NCI-H526 treated with DMSO at 0.1 percent for 48 hours (cell line): Measurements from ENCODE around the gene PSMG4.
A peak's percentile ranks its signal among the peaks of the same experiment; 100 is the strongest.

Experiments
- DNase-seq: peaks from one replicate; lab custom pipeline; 2025; lab: John Stamatoyannopoulos, UW

The PSMG4 gene, protein sequence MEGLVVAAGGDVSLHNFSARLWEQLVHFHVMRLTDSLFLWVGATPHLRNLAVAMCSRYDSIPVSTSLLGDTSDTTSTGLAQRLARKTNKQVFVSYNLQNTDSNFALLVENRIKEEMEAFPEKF

DNA sequence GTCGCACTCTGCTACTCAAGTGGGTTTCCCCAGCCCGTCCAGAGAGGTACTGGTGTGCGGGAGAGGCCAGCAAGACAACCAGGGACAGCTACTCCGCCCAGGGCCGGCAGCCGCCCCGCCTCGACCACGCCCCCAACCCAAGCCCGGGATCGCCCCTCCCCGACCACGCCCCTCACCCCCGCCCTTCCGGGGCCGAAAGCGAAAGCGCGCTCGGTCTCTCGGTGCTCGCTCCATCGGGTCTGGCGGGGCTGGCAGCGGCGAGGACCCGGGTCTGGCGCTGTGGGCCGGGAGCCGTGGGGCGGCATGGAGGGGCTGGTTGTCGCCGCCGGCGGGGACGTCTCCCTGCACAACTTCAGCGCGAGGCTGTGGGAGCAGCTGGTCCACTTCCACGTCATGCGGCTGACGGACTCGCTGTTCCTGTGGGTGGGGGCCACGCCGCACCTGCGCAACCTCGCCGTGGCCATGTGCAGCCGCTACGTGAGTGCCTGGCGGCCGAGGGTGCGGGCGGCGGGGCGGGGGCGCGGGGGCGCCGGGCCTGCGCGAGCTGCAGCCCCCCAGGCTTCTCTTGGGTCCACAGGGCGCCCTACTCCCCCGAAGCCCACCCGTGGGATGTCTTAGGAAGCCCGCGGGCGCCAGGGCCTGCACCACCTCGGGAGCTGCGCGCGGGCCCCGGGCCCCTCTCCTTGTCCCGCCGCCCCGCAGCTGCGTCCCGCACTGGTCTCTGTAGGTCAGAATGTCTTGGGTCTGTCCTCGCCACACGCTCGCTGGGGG, at the start of gene PSMG4:
Gene PSMG4 (plus strand): TSS at position 228 of the 771 bp plus-strand sequence. CDS start 76 bp downstream, at position 304.
- DNase-seq, result peak; percentile 67

DNA sequence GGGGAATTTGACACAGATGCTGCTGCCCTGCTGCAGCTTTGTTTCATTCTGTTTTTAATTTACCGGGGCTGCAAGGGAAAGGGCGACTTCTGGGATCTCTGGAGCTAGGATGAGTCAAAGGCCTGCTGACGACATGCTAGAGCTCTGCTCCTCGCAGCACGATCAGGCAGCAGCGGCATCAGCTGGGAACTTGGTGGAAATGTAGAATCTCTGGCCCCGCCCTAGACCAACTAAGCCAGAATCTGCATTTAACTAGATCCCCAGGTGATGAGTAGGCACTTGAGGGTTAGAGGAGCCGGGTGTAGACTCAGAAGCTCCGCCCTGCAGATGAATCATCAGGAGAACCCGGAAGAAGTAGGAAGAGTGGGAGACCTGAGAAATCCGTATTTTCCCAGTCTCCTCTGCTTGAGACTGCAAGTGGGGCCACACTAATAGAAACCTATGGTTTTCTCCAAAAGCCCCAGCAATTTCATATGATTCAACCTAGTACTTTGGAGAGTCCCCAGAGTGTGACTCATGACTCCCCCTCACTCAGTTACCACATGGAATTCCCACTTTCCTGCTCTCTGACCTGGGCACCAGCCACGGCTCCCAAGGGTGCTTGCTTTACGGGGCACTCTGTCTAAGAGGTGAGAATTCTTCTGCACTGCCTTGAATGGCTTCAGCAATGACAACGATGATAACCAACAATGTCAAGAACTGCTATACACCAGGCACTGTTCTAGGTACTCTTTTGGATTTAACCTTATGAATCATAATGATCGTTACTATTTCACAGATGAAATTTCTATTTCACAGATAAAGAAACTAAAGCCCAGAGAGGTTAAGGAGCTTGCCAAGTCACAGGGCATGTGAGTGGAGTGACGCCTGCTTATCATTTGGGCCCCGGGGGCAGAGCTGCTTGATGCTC, 49.4 kb upstream of the PSMG4 start:
- peak; percentile 35 for DNase-seq

DNA sequence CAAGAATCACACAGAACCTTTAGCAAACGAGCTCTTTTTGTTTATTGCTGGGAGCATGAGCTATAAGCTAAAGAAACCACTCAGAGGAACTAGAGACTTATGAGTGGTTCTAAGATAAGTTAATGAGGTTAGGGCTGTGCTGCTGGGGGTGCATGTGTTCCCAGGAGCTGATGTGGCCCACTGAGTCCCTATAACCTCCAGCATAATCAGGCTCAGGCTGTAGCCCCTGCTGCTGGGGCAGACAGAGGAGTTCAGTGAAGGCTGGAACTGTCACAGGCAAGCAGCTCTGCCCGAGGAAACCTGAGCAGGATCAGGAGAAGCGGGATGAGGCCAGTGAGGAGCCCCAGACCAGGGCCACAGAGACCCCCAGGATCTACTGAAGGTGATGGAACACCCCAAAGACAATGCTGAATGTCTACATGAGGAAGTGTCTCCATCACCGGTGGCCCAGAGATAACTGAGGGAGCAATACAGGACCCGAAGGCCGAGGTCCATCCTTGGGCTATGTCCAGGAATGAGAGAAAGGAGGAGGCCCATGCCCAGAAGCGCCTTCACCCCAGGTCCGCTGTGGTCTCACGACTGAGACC, 48.6 kb upstream of the PSMG4 start:
- no peak for DNase-seq

DNA sequence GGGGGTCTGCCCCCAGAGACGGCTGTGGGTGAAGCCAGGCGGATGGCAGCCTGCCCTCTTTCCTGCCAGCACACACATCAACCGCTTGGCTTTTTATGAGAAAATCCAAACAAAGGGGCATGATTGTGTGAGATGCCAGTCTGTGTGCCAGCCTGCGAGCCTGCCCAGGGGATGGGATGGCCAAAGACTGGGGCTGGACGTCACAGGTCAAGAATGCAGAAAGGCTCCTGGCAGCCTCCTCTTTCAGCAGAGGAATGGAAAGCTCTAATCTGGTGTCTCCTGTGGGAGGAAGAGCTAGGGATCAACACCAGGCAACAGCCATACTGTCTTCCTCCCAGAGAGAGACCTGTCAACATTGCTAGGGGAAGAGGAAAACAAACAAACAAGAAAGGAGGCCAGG, 47.1 kb upstream of the PSMG4 start:
- DNase-seq, result no peak

- DNase-seq, result no peak
These were observed 46.5 kb upstream of the PSMG4 start for GRCh38 chr6:3212261-3212660.

GRCh38 chr6:3213334-3213695, 45.4 kb upstream of the PSMG4 start:
- no peak for DNase-seq

DNA sequence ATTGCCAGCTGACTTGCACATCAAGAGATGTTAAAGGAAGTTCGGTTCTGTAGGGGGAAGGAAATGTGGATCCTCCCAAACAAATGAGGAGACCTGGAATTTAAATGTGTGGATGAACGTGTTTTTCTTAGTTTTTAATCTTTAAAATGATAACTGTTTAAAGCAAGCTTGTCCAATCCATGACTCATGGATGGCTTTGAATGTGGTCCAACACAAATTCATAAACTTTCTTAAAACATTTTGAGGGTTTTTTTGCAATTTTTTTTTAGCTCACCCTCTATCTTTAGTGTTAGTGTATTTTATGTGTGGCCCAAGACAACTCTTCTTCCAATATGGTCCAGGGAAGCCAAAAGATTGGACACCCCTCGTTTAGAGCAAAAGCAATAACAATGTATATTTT, 43.8 kb upstream of the PSMG4 start:
- DNase-seq, result no peak

DNA sequence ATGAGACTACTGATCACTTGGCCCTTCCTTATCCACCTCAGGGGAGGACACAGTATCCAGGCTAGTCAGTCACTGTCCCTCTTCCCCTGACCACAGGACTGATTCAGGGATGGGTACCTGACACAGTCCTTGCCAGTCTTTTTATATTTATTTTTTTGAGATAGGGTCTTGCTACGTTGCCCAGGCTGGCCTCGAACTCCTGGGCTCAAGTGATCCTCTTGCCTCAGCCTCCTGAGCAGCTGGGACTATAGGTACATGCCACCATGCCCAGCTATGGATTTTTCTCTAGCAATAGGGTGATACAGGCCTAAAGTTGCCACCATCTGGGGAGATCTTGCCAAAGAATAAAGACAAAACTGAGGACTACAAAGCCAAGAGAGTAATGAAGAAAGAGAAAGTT, 41.5 kb upstream of the PSMG4 start:
- no peak for DNase-seq

- DNase-seq, result no peak
These were observed 40.5 kb upstream of the PSMG4 start for GRCh38 chr6:3218266-3218665.

DNA sequence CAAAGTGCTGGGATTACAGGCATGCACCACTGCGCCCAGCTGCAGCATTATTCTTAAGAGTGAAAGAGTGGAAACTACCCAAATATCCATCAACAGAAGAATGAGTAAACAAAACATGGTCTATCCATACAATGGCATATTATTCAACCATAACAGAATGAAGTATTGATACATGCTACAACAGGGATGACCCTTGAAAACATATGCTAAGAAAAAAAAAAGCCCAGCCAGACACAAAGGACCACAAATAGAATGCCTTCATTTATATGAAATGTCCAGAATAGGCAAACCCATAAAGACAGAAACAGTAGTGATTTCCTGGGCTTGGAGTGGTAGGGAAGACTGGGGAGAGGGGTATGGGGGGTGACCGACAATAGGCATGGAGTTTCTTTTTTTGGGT, 38.4 kb upstream of the PSMG4 start:
- no peak for DNase-seq

GRCh38 chr6:3221578-3221977, 37.2 kb upstream of the PSMG4 start:
- DNase-seq, result no peak

DNA sequence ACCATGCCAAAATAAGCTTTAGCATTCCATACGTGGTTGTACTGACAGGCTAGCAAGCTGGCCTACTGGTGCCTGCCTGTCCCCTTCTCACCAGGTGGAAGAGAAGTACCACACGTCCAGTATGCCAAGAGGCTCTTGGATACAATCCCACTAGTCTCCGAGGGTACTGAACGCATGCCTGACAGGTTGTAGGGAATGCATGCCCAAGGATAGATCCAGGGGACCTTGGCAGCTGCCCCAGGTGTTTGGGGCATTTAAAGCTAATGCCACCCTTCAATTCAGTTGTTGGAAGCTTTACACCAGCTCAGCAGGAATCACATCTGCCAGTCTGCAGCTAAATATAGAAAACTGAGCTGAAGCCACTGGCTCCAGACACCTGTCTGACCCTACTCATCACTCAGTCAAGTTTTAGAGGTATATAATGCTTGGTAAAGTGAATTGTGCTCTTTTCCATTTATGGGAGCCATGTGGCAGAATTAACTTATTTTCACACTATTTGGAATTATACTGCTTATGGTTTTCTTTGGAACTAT, 36.2 kb upstream of the PSMG4 start:
- DNase-seq, result no peak

GRCh38 chr6:3226042-3226441, 32.7 kb upstream of the PSMG4 start:
- no peak for DNase-seq

GRCh38 chr6:3226481-3227362, 32.0 kb upstream of the PSMG4 start:
- peak; percentile 20 for DNase-seq

DNA sequence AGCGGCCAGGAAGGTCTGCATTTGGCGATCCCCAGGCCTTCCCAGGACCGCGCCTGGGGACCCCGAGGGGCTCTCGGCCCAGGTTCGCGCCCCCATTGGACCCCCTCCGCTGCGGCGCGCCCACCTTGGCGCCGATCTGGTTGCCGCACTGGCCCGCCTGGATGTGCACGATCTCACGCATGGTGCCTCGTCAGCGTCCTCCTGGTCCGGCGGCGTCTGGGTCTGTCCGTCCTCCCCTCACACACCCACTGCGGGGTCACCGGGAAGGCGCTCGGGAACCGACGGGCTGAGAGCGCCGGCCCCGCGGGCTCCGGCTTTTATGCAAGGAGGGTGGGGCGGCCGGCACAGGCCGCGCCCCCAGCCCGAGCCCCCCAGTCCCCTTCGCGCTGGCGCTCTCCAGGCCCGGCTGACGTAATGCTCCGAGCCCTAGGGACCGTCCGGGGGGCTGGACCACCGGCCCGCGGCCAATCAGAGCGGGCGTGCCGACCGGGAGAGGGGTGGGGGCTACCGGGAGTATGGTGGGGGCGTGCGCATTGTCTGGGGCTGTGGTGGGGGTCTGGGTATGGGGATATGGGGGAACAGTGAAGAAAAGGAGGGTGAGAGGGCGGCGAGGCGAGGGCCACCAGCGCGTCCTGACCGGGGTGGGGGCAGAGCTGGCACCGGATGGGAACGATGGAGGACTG, 31.2 kb upstream of the PSMG4 start, which contains the start of gene TUBB2B:
Gene TUBB2B (minus strand): TSS at position 291 of the 683 bp plus-strand sequence. CDS start 110 bp downstream, at position 181.
- DNase-seq, result peak; percentile 87

GRCh38 chr6:3228046-3228671, 30.6 kb upstream of the PSMG4 start:
- peak; percentile 94 for DNase-seq

GRCh38 chr6:3228771-3229565, 29.8 kb upstream of the PSMG4 start:
- peak; percentile 85 for DNase-seq

- DNase-seq, result peak; percentile 63
These were observed 29.1 kb upstream of the PSMG4 start for GRCh38 chr6:3229566-3230178.
